HG02870 (cell line): ENCODE measurements around the gene RAB11FIP4.
"Not testable (repeated sequence)": the region's sequence is repeated elsewhere in the genome, so short reads cannot be mapped to it uniquely, and the experiment has no call there.

ENCODE experiments used
- ATAC-seq: cut with Tn5 transposase; IDR thresholded peaks from one replicate; pipeline ENCODE4 v1.9.1; 2021; ENCODE audit warnings: mild to moderate bottlenecking, moderate library complexity; ENCODE audit not compliant: unreplicated experiment

RAB11FIP4 gene

GRCh38 chr17:31431098-31431851 lies 39.8 kb downstream of the RAB11FIP4 start:
- ATAC-seq, result no peak

- no peak for ATAC-seq
These were observed 40.6 kb downstream of the RAB11FIP4 start for GRCh38 chr17:31431852-31432658.

GRCh38 chr17:31433091-31433790 lies 41.8 kb downstream of the RAB11FIP4 start:
- no peak for ATAC-seq

- no peak for ATAC-seq
These were observed 42.6 kb downstream of the RAB11FIP4 start for GRCh38 chr17:31433811-31434726.

GRCh38 chr17:31434727-31435050 lies 43.2 kb downstream of the RAB11FIP4 start:
- no peak for ATAC-seq

- no peak for ATAC-seq
These were observed 44.1 kb downstream of the RAB11FIP4 start for GRCh38 chr17:31435581-31435980.

- no peak for ATAC-seq
These were observed 46.4 kb downstream of the RAB11FIP4 start for GRCh38 chr17:31437720-31438400.

GRCh38 chr17:31439716-31440115 lies 48.2 kb downstream of the RAB11FIP4 start:
- no peak for ATAC-seq

- ATAC-seq, result no peak
These were observed 50.8 kb downstream of the RAB11FIP4 start for GRCh38 chr17:31442276-31442675.

- ATAC-seq, result not testable (repeated sequence)
These were observed 51.4 kb downstream of the RAB11FIP4 start for GRCh38 chr17:31442856-31443255.

GRCh38 chr17:31443386-31443785 lies 51.9 kb downstream of the RAB11FIP4 start:
- no peak for ATAC-seq

GRCh38 chr17:31444026-31444425 lies 52.6 kb downstream of the RAB11FIP4 start:
- ATAC-seq, result no peak

- no peak for ATAC-seq
These were observed 54.9 kb downstream of the RAB11FIP4 start for GRCh38 chr17:31446195-31446967.

GRCh38 chr17:31448467-31449077 lies 57.1 kb downstream of the RAB11FIP4 start:
- ATAC-seq, result no peak

- no peak for ATAC-seq
These were observed 57.6 kb downstream of the RAB11FIP4 start for GRCh38 chr17:31449111-31449510.

GRCh38 chr17:31449746-31450145 lies 58.3 kb downstream of the RAB11FIP4 start:
- no peak for ATAC-seq

- ATAC-seq, result no peak
These were observed 60.6 kb downstream of the RAB11FIP4 start for GRCh38 chr17:31452101-31452500.

- no peak for ATAC-seq
These were observed 61.2 kb downstream of the RAB11FIP4 start for GRCh38 chr17:31452561-31453110.

- ATAC-seq, result no peak
These were observed 62.4 kb downstream of the RAB11FIP4 start for GRCh38 chr17:31453896-31454295.
